ENCODE results near the gene MS4A8.

DNA sequence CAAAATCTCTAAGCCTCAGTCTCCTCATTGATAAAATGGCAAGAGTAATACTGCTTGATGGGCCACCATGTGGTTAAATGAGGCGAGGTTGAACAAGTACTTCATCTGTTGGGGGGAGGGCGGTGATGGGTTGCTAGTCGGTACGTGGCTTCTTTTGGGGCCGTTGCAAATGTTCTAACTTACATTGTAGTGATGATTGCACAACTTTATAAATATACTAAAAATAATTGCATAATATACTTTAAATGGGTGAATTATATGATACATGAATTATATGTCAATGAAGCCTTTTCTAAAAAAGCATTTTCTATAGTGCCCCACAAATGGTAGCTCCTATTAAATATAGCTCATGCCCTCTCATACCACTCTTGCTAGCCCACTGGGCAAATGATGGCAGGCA lies 6.5 kb downstream of the MS4A8 start:
- no peak for TF ChIP-seq CTCF (IDR thresholded peaks at IDR 0.05)
- TF ChIP-seq EP300 (IDR thresholded peaks at IDR 0.05; ENCODE audit: low read depth), result no peak
